Skeletal muscle tissue (tissue), 4 donors: Measurements from ENCODE around the gene SLC43A1. TPM values are rescaled to one million over a fixed set of nuclear protein-coding genes. Genes with fewer than 3 reads are reported as not detected.

Source experiments
- H3K27ac ChIP-seq: one replicate; pipeline ENCODE4 v1.7.0; 2013; ENCODE audit warnings: mild to moderate bottlenecking, low read depth, low read length, inconsistent platforms
- H3K27me3 ChIP-seq, 3 donors: one replicate each; pipeline ENCODE4 v1.7.0; 2013; ENCODE audit warnings: low read length in 3 of 3; ENCODE audit not compliant: control insufficient read depth in 3 of 3, insufficient read depth in 3 of 3
- H3K36me3 ChIP-seq, 3 donors: one replicate each; pipeline ENCODE4 v1.7.0; 2013; ENCODE audit warnings: low read length in 3 of 3; ENCODE audit not compliant: control insufficient read depth in 3 of 3, insufficient read depth in 3 of 3
- H3K4me1 ChIP-seq, 3 donors: one replicate each; pipeline ENCODE4 v1.7.0; 2013; ENCODE audit warnings: low read length in 3 of 3, mild to moderate bottlenecking in 3 of 3; ENCODE audit not compliant: control insufficient read depth in 3 of 3, insufficient read depth in 3 of 3
- H3K4me3 ChIP-seq, 3 donors: one replicate each; pipeline ENCODE4 v1.7.0; 2013; ENCODE audit warnings: low read length in 3 of 3
- H3K9ac ChIP-seq, 3 donors: one replicate each; pipeline ENCODE4 v1.7.0; 2013; ENCODE audit warnings: low read length in 3 of 3, mild to moderate bottlenecking in 3 of 3, moderate library complexity in 2 of 3, low read depth in 1 of 3
- H3K9me3 ChIP-seq, 3 donors: one replicate each; pipeline ENCODE4 v1.7.0; 2013; ENCODE audit warnings: low read length in 3 of 3; ENCODE audit not compliant: control insufficient read depth in 3 of 3
- total RNA-seq: library from RNA; depleted of rRNA; stranded (reverse); fragments of >200 nt; gene quantifications from one replicate; pipeline ENCODE4 v1.2.3, GENCODE V29; 2014
- donor health status: Osteomylitis.

The SLC43A1 gene
- total RNA-seq, 1 donor from 2014 or later, result 18.3 TPM

DNA sequence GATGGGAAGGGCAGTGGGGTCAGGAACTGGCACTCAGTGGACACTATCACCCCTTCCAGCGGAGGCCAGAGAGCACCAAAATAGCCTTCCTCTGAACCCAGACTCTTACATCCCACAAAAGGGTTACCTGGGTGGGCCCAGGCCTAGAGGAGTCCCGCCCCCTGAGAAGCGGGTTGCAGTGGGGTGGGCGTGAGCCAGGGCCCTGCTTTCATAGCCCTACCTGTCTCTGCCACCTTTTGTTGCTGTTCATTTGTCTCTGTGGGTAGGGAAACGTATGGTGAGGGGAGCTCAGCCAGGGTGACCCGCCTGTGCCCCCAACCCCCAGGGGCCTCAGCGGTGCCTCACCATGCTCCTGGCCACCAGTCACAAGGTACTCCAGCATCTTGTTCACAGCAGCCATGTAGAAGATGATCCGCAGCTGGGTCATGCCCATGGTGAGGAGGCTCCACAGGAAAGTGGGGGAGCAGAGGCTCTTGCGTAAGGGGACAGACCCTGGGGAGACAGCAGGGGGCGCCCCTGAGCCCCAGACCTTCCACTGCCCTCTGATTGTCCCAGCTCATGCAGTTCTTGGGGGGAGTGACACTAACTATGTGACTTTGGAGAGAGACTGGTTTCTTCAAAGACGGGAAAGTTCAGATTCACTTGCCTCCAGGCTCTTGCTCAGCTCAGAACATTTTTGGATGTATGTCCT is 24.0 kb downstream of the SLC43A1 start:
- no peaks in the 10 kb centered on the region for H3K27me3 ChIP-seq
- no peak overlapping the region for H3K27ac ChIP-seq
- no peaks in the 10 kb centered on the region for H3K9me3 ChIP-seq
- H3K4me3 ChIP-seq, result no peak overlapping the region
- H3K36me3 ChIP-seq, result peaks cover 16 to 47% (median 31%) of the 10 kb centered on the region in 3 donors
- H3K4me1 ChIP-seq, result peaks cover 24 to 56% (median 43%) of the 10 kb centered on the region in 3 donors
- peak overlapping the region in 1 of 3 donors; percentile 33 for H3K9ac ChIP-seq

GRCh38 chr11:57490456-57491248 is 24.9 kb downstream of the SLC43A1 start:
- H3K4me3 ChIP-seq, result no peak overlapping the region
- no peaks in the 10 kb centered on the region for H3K27me3 ChIP-seq
- peak overlapping the region in 1 of 3 donors; percentile 33 for H3K9ac ChIP-seq
- H3K27ac ChIP-seq, result no peak overlapping the region
- H3K36me3 ChIP-seq, result peaks cover 20 to 45% (median 31%) of the 10 kb centered on the region in 3 donors
- H3K9me3 ChIP-seq, result no peaks in the 10 kb centered on the region
- peaks cover 24 to 56% (median 43%) of the 10 kb centered on the region in 3 donors for H3K4me1 ChIP-seq

DNA sequence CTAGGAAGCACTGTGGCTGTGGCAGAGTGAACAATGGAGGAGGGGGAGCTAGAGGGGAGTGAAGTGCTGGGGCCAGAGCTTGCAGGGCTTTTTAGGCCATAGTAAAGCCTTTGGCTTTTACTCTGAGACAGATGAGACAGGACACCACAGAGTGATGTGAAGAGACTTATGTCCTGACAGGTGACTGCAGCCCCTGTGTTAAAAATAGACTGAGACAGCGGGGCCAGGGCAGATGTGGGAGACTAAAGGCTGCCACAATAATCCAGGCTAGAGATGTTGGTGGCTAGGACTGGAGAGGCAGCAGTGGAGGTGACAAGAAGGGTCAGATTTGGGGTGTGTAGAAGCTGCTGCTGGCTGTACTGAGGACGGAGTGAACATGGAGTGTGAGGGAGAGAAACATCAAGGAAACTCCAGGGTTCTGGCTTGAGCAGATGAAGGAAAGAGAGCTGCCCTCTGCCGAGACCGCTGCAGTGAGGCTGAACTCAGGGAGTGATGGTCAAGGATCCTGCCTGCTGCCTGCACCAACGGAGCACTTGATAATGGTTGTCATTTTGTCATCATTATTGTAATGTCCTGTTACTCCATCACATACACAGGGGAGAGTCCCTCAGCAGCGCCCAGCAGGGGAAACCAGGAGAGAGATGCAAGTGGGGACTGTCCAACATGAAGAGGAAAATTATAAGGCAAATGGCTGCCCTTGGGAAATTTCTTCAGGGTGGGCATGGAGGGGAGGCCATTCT is 27.4 kb downstream of the SLC43A1 start:
- peaks cover 34 to 59% (median 43%) of the 10 kb centered on the region in 3 donors for H3K36me3 ChIP-seq
- H3K4me1 ChIP-seq, result peaks cover 27 to 46% (median 35%) of the 10 kb centered on the region in 3 donors
- no peaks in the 10 kb centered on the region for H3K9me3 ChIP-seq
- peak overlapping the region; percentile 69 for H3K27ac ChIP-seq
- H3K9ac ChIP-seq, result peak overlapping the region; percentile 0 to 42 (median 36)
- H3K4me3 ChIP-seq, result peak overlapping the region in 2 of 3 donors; percentile 24 to 53
- H3K27me3 ChIP-seq, result peaks cover 0 to 3% (median 0%) of the 10 kb centered on the region in 3 donors

DNA sequence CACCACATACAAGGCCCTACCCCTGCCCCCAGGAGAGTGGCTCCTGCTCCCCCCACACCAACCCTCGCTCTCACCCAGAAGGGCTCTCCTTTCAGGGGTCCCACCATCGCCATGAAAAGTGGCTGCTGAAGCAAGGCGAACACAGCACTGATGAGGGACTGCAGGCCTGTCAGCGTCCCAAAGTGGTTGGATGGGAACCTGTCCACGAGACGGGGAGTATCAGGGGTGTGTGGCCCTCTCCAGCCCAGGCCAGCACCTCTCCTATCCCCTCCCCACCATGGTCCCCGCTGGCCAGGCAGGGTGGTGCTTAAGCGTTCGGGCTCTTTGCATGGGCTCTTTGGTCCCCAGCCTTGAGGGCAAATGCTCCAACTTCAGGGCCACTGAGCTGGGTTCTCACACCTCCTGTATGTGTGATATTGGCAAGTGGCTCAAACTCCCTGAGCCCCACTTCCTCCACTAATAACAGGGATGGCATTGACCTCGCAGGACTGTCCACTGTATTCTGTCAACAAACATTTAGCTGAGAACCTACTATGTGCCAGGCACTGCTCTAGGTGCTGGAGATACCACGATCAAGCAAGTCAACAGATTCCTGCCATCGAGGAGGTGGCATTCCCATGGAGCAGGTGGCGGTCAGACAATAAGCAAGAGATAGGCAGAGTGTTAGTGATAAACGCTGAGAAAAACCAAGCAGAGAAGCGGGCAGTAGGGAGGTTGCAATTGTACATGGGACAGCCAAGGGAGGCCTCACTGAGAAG is 28.3 kb downstream of the SLC43A1 start:
- peak overlapping the region; percentile 69 for H3K27ac ChIP-seq
- H3K9me3 ChIP-seq, result no peaks in the 10 kb centered on the region
- peak overlapping the region in 2 of 3 donors; percentile 0 to 42 for H3K9ac ChIP-seq
- peaks cover 31 to 47% (median 38%) of the 10 kb centered on the region in 3 donors for H3K4me1 ChIP-seq
- H3K27me3 ChIP-seq, result peaks cover 0 to 6% (median 3%) of the 10 kb centered on the region in 3 donors
- H3K36me3 ChIP-seq, result peaks cover 34 to 59% (median 43%) of the 10 kb centered on the region in 3 donors
- no peak overlapping the region for H3K4me3 ChIP-seq

GRCh38 chr11:57485217-57485990 is 30.1 kb downstream of the SLC43A1 start:
- H3K9me3 ChIP-seq, result no peaks in the 10 kb centered on the region
- no peak overlapping the region for H3K9ac ChIP-seq
- peaks cover 31 to 36% (median 31%) of the 10 kb centered on the region in 3 donors for H3K4me1 ChIP-seq
- H3K27ac ChIP-seq, result no peak overlapping the region
- peaks cover 30 to 46% (median 31%) of the 10 kb centered on the region in 3 donors for H3K36me3 ChIP-seq
- H3K4me3 ChIP-seq, result no peak overlapping the region
- H3K27me3 ChIP-seq, result peaks cover 0 to 9% (median 6%) of the 10 kb centered on the region in 3 donors

- peaks cover 0 to 9% (median 6%) of the 10 kb centered on the region in 3 donors for H3K27me3 ChIP-seq
- no peak overlapping the region for H3K27ac ChIP-seq
- H3K9ac ChIP-seq, result no peak overlapping the region
- peaks cover 24 to 39% (median 27%) of the 10 kb centered on the region in 3 donors for H3K36me3 ChIP-seq
- peaks cover 31 to 33% (median 31%) of the 10 kb centered on the region in 3 donors for H3K4me1 ChIP-seq
- no peak overlapping the region for H3K4me3 ChIP-seq
- H3K9me3 ChIP-seq, result no peaks in the 10 kb centered on the region
Observed at GRCh38 chr11:57484141-57484710, 31.3 kb downstream of the SLC43A1 start.

DNA sequence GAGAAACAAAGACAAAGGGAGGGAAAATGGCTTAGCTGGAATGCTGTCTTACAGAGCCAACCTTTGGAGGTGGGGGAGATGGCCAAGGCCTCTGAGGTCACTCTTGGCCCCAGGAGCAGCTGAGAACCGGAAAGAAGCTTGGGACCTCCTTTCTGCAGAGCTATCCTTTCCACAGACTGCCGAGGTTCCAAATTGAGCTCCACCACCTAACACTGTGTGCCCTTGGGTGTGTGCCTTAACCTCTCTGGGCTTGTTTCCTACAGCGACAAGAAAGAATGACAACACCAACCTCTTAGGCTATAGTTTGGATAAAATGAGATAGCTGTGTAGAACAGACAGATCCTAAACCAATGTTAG is 32.0 kb downstream of the SLC43A1 start:
- peak overlapping the region in 1 of 3 donors; percentile 40 for H3K9ac ChIP-seq
- no peaks in the 10 kb centered on the region for H3K9me3 ChIP-seq
- peaks cover 0 to 9% (median 6%) of the 10 kb centered on the region in 3 donors for H3K27me3 ChIP-seq
- H3K4me1 ChIP-seq, result peaks cover 26 to 29% (median 27%) of the 10 kb centered on the region in 3 donors
- no peak overlapping the region for H3K27ac ChIP-seq
- peaks cover 24 to 35% (median 24%) of the 10 kb centered on the region in 3 donors for H3K36me3 ChIP-seq
- H3K4me3 ChIP-seq, result no peak overlapping the region

GRCh38 chr11:57482782-57483561 is 32.5 kb downstream of the SLC43A1 start:
- Histone ChIP-seq H3K27me3 (peaks cover 0 to 9% (median 6%) of the 10 kb centered on the region in 3 donors), H3K9ac (peak overlapping the region in 2 of 3 donors; percentile 33 to 40), H3K4me1 (peaks cover 20 to 23% (median 21%) of the 10 kb centered on the region in 3 donors), H3K9me3 (no peaks in the 10 kb centered on the region), H3K4me3 (peak overlapping the region in 2 of 3 donors; percentile 56 to 67), H3K27ac (no peak overlapping the region), H3K36me3 (peaks cover 21 to 30% (median 24%) of the 10 kb centered on the region in 3 donors)
